ENCODE results near the gene PTPRK. TPM values are rescaled to one million over a fixed set of nuclear protein-coding genes. Genes with fewer than 3 reads are reported as not detected.

The PTPRK gene
- total and polyA plus RNA-seq, 4 experiments from 2014 or later, result 0.47 to 1.5 (median 0.61) TPM; not detected in 1

DNA sequence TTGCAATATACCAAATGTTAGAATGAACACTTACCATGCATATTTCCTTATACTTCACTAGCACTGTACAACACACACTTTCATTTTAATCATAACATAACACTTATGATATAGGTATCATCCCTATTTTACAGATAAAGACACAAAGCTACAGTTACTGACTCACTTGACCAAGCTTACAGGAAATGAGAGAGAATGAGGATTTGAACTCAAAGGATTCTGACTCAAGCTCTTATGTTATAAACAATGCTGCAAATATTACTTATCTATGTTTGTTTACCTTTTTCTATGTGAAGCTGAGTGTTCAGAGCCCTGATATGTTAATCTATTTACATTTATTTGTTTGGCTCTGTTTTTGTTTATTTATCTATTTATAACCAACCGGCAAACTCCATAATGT, 245.4 kb downstream of the PTPRK start:
- H3K4me3 ChIP-seq (ENCODE audit: low read length in 2 of 2), result no peak overlapping the region
- no peak overlapping the region for H3K27ac ChIP-seq (ENCODE audit: low read depth, low read length)
- Mint-ChIP-seq H3K27ac (no peak overlapping the region), H3K4me1 (peaks cover 0 to 2% (median 0%) of the 10 kb centered on the region in 4 donors), H3K9me3 (no peaks in the 10 kb centered on the region), H3K27me3 (no peaks in the 10 kb centered on the region), H3K36me3 (no peaks in the 10 kb centered on the region), H3K4me3 (no peak overlapping the region)
- no peaks in the 10 kb centered on the region for H3K36me3 ChIP-seq (ENCODE audit: insufficient read depth, low read length)
- CTCF ChIA-PET (ENCODE audit: partially characterized antibody), result interaction anchor here (0.6 kb wide), 1 partner anchor 128 kb away, joined by 3 read pairs; no protein-coding TSS in a partner anchor
- no peaks in the 10 kb centered on the region for H3K27me3 ChIP-seq (ENCODE audit: insufficient read depth, low read length)
- POLR2A ChIA-PET (ENCODE audit: partially characterized antibody), result no interaction called here
- intact Hi-C loops (cut with micrococcal nuclease), result no loop called here
- no peak for DNase-seq
- H3K4me1 ChIP-seq (ENCODE audit: insufficient read depth, low read length), result no peaks in the 10 kb centered on the region
- H3K9me3 ChIP-seq (ENCODE audit: control insufficient read depth in 1 of 2, low read length in 2 of 2), result no peaks in the 10 kb centered on the region

DNA sequence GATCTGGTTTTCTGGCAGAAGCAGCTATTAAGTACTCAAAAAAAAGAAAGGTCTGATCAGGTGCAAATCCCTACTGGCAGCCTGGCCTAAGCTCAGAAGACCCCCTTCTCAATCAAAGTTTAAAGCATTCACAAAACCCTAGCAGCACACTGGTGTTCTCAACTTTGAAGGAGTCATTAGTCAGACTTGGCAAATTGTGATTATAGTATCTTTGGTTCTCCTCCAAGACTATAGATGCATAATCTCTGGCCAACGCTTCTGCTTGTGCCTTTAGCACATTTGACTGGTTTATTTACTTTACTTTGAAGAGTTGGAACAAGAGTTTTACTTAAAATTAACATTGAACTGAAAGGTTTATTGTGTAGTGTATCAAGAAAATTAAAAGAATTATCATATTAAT, 248.9 kb downstream of the PTPRK start:
- H3K9me3 ChIP-seq (ENCODE audit: control insufficient read depth in 1 of 2, low read length in 2 of 2), result no peaks in the 10 kb centered on the region
- Mint-ChIP-seq H3K36me3 (no peaks in the 10 kb centered on the region), H3K4me1 (peaks cover 0 to 2% (median 0%) of the 10 kb centered on the region in 4 donors), H3K9me3 (no peaks in the 10 kb centered on the region), H3K27me3 (no peaks in the 10 kb centered on the region), H3K27ac (no peak overlapping the region), H3K4me3 (no peak overlapping the region)
- H3K27me3 ChIP-seq (ENCODE audit: insufficient read depth, low read length), result no peaks in the 10 kb centered on the region
- no peak overlapping the region for H3K4me3 ChIP-seq (ENCODE audit: low read length in 2 of 2)
- H3K36me3 ChIP-seq (ENCODE audit: insufficient read depth, low read length), result no peaks in the 10 kb centered on the region
- intact Hi-C loops (cut with micrococcal nuclease), result no loop called here
- no peaks in the 10 kb centered on the region for H3K4me1 ChIP-seq (ENCODE audit: insufficient read depth, low read length)
- ChIA-PET POLR2A (ENCODE audit: partially characterized antibody) (no interaction called here), CTCF (ENCODE audit: partially characterized antibody) (no interaction called here)
- DNase-seq, result no peak
- H3K27ac ChIP-seq (ENCODE audit: low read depth, low read length), result no peak overlapping the region

DNA sequence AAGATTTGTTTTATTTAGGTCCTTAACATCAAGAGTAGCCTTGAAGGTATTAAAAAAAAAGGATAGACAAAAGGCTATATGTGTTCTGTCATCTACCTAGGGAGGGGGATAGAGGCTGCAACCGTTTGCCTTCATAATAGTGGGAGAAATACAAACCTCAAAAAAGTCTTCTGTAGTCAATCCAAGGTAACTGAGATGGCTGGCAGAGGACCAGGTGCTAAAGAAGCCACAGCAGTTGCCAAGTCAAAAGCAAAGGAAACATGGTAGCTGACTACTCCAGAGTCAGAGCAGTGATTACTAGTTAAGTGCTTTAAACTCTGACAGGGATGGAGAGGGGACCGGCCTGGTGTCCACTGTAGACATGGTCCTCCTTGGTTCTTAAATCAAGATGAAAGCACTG, 249.4 kb downstream of the PTPRK start:
- no peak overlapping the region for H3K4me3 Mint-ChIP-seq
- no peaks in the 10 kb centered on the region for H3K27me3 ChIP-seq (ENCODE audit: insufficient read depth, low read length)
- no peak overlapping the region for H3K27ac Mint-ChIP-seq
- H3K36me3 ChIP-seq (ENCODE audit: insufficient read depth, low read length), result no peaks in the 10 kb centered on the region
- H3K4me3 ChIP-seq (ENCODE audit: low read length in 2 of 2), result no peak overlapping the region
- H3K4me1 Mint-ChIP-seq, result peaks cover 0 to 2% (median 0%) of the 10 kb centered on the region in 4 donors
- no peak overlapping the region for H3K27ac ChIP-seq (ENCODE audit: low read depth, low read length)
- ChIA-PET CTCF (ENCODE audit: partially characterized antibody) (no interaction called here), POLR2A (ENCODE audit: partially characterized antibody) (no interaction called here)
- no peaks in the 10 kb centered on the region for H3K27me3 Mint-ChIP-seq
- no peaks in the 10 kb centered on the region for H3K9me3 Mint-ChIP-seq
- intact Hi-C loops (cut with micrococcal nuclease), result no loop called here
- no peaks in the 10 kb centered on the region for H3K36me3 Mint-ChIP-seq
- H3K4me1 ChIP-seq (ENCODE audit: insufficient read depth, low read length), result no peaks in the 10 kb centered on the region
- DNase-seq, result no peak
- no peaks in the 10 kb centered on the region for H3K9me3 ChIP-seq (ENCODE audit: control insufficient read depth in 1 of 2, low read length in 2 of 2)

DNA sequence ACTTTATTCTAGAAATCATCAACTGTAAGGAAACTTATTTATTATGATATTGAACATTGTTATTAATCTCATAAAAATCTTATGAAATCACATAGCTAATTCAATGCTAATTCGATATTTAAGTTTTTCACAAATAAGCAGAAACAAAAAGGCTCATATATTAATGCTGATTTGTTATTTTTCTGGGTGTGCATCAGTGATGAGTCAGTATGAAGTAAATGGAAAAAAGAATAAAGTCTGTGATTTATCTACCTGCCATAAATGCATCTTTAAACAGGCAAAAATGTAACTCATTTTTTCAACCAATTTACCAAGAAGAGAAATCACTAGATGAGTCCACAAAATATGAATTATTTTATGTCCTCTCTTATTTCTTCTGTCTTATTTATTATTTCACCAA, 253.5 kb downstream of the PTPRK start:
- Mint-ChIP-seq H3K27ac (no peak overlapping the region), H3K27me3 (no peaks in the 10 kb centered on the region), H3K36me3 (no peaks in the 10 kb centered on the region), H3K4me1 (no peaks in the 10 kb centered on the region), H3K9me3 (peaks cover 0 to 16% (median 10%) of the 10 kb centered on the region in 8 donors), H3K4me3 (no peak overlapping the region)
- intact Hi-C loops (cut with micrococcal nuclease), result no loop called here
- ChIA-PET CTCF (ENCODE audit: partially characterized antibody) (interaction anchor here (1.1 kb wide), 1 partner anchor 411 kb away, joined by 3 read pairs; no protein-coding TSS in a partner anchor), POLR2A (ENCODE audit: partially characterized antibody) (no interaction called here)
- Histone ChIP-seq H3K27me3 (ENCODE audit: insufficient read depth, low read length) (no peaks in the 10 kb centered on the region), H3K4me3 (ENCODE audit: low read length in 2 of 2) (no peak overlapping the region), H3K9me3 (ENCODE audit: control insufficient read depth in 1 of 2, low read length in 2 of 2) (peaks cover 0 to 4% of the 10 kb centered on the region in 2 donors), H3K27ac (ENCODE audit: low read depth, low read length) (no peak overlapping the region), H3K36me3 (ENCODE audit: insufficient read depth, low read length) (no peaks in the 10 kb centered on the region), H3K4me1 (ENCODE audit: insufficient read depth, low read length) (no peaks in the 10 kb centered on the region)
- no peak for DNase-seq

DNA sequence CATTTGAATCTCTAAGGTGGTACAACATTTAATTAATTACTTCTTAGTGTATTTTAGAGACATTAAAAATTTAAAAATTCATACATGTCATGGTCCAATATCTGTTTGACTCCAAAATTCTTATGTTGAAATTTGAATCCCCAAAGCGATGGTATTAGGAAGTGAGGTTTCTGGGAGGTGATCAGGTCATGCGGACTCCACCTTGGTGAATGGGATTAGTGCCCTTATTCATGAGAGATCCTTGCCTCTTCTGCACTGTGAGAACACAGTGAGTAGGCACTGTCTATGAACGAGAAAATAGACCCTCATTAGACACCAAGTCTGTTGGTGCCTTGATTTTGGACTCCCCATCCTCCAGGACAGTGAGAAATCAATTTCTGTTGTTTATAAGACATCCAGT, 254.7 kb downstream of the PTPRK start:
- Mint-ChIP-seq H3K27me3 (no peaks in the 10 kb centered on the region), H3K9me3 (peaks cover 0 to 16% (median 10%) of the 10 kb centered on the region in 8 donors), H3K27ac (no peak overlapping the region), H3K4me3 (no peak overlapping the region), H3K36me3 (no peaks in the 10 kb centered on the region), H3K4me1 (peaks cover under 1 to 5% (median 3%) of the 10 kb centered on the region in 4 donors)
- DNase-seq, result no peak
- intact Hi-C loops (cut with micrococcal nuclease), result no loop called here
- ChIA-PET POLR2A (ENCODE audit: partially characterized antibody) (no interaction called here), CTCF (ENCODE audit: partially characterized antibody) (no interaction called here)
- Histone ChIP-seq H3K9me3 (ENCODE audit: control insufficient read depth in 1 of 2, low read length in 2 of 2) (peaks cover 0 to 4% of the 10 kb centered on the region in 2 donors), H3K36me3 (ENCODE audit: insufficient read depth, low read length) (no peaks in the 10 kb centered on the region), H3K4me3 (ENCODE audit: low read length in 2 of 2) (no peak overlapping the region), H3K27me3 (ENCODE audit: insufficient read depth, low read length) (no peaks in the 10 kb centered on the region), H3K4me1 (ENCODE audit: insufficient read depth, low read length) (peaks cover under 1% of the 10 kb centered on the region), H3K27ac (ENCODE audit: low read depth, low read length) (no peak overlapping the region)

DNA sequence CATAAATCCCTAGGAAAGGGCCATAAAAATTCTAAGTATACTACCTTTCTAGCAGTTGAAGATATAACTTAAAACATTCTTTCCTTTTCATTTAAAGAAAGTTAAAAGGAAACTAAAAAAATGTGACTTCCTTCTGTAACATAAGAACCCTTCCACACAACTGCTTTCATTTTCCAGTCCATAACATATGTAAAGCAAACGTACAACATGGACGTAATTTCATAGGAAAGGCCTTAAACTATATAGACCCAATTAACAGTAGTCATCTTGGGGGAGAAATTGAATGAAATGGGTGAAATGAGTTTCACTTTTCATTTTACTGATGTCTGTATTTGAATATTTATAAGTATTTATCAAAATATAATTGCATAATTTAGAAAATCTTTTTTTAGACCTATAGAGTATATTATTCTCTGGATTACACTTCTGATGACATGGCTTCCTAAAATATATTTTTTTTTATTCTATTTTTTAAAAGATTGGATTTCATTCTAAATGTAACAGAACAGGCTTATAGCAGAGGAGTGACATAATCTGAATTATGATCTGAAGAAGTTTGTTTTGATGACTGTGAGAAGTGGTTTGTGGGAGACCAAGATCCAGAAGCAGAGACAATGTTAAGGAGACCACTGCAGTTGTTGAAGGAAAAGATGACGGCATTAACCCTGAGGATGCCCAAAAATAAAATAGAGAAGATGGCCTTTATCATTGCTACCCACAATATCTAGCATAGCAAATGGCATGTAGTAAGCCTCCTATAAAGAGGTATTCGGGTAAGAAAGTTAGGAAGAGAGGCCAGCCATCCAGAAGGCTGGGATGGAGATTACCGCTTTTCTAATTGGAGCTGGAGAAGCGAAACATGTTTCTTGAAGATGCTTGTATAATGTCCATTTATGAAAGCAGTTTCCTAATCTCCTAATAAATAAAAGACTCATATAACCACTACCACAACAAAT, 260.4 kb downstream of the PTPRK start:
- ChIA-PET CTCF (ENCODE audit: partially characterized antibody) (no interaction called here), POLR2A (ENCODE audit: partially characterized antibody) (no interaction called here)
- Histone ChIP-seq H3K27ac (ENCODE audit: low read depth, low read length) (peak overlapping the region; percentile 32), H3K4me1 (ENCODE audit: insufficient read depth, low read length) (peaks cover 21% of the 10 kb centered on the region), H3K36me3 (ENCODE audit: insufficient read depth, low read length) (no peaks in the 10 kb centered on the region), H3K9me3 (ENCODE audit: control insufficient read depth in 1 of 2, low read length in 2 of 2) (peaks cover 0 to 4% of the 10 kb centered on the region in 2 donors), H3K27me3 (ENCODE audit: insufficient read depth, low read length) (no peaks in the 10 kb centered on the region), H3K4me3 (ENCODE audit: low read length in 2 of 2) (peak overlapping the region; percentile 28 to 30)
- intact Hi-C loops (cut with micrococcal nuclease), result loop anchor here (5.0 kb wide), 1 partner anchor 403 kb away; no protein-coding TSS in a partner anchor
- Mint-ChIP-seq H3K9me3 (peaks cover 0 to 16% (median 10%) of the 10 kb centered on the region in 8 donors), H3K36me3 (no peaks in the 10 kb centered on the region), H3K27ac (peak overlapping the region; percentile 61 to 91 (median 77)), H3K4me3 (peak overlapping the region; percentile 69 to 89 (median 82)), H3K4me1 (peaks cover 19 to 30% (median 25%) of the 10 kb centered on the region in 4 donors), H3K27me3 (no peaks in the 10 kb centered on the region)
- DNase-seq, result peak in 4 of 5 donors; percentile 13 to 36 (median 25)

DNA sequence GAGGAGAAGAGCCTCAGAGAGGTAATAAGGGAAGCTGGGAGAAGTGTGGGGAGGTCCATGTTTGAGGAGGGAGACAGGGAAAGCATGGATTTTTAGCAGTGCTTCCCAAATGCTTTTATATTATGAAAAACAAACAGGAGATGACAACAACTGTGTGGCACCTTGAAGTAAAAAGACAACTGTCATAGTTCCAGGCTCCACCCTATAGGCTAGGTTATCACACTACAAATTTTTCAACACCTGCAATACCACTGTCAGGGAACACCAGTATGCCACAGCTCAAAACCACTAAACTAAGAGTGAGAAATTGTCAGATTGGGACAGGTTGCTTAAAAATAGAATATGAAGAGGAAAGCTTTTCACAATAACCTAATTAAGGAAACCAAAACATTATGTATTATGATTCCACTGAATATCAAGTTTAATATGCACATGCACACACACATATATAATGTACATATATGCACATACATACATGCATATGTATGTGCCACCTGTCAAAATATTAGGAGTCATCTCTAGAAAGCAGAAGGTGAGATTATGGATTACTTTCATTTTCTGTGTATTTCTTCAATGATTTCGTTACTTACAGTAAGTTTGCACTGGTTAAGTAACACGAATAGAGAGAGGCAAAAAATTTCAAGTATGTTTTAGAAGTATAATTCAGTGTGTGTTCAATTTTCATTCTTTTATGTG, 261.2 kb downstream of the PTPRK start:
- Histone ChIP-seq H3K27me3 (ENCODE audit: insufficient read depth, low read length) (no peaks in the 10 kb centered on the region), H3K4me1 (ENCODE audit: insufficient read depth, low read length) (peaks cover 21% of the 10 kb centered on the region), H3K27ac (ENCODE audit: low read depth, low read length) (peak overlapping the region; percentile 32), H3K9me3 (ENCODE audit: control insufficient read depth in 1 of 2, low read length in 2 of 2) (peaks cover 0 to 4% of the 10 kb centered on the region in 2 donors), H3K36me3 (ENCODE audit: insufficient read depth, low read length) (no peaks in the 10 kb centered on the region), H3K4me3 (ENCODE audit: low read length in 2 of 2) (peak overlapping the region; percentile 28 to 30)
- intact Hi-C loops (cut with micrococcal nuclease), result no loop called here
- H3K9me3 Mint-ChIP-seq, result peaks cover 0 to 11% (median 7%) of the 10 kb centered on the region in 8 donors
- POLR2A ChIA-PET (ENCODE audit: partially characterized antibody), result no interaction called here
- CTCF ChIA-PET (ENCODE audit: partially characterized antibody), result no interaction called here
- H3K4me3 Mint-ChIP-seq, result peak overlapping the region; percentile 69 to 89 (median 82)
- DNase-seq, result peak in 4 of 5 donors; percentile 3 to 19 (median 12)
- H3K27me3 Mint-ChIP-seq, result no peaks in the 10 kb centered on the region
- peak overlapping the region; percentile 69 to 91 (median 81) for H3K27ac Mint-ChIP-seq
- H3K36me3 Mint-ChIP-seq, result no peaks in the 10 kb centered on the region
- peaks cover 19 to 30% (median 25%) of the 10 kb centered on the region in 4 donors for H3K4me1 Mint-ChIP-seq
